IMR-90 (cell line): ENCODE results near the gene PIEZO2. TPM values are rescaled to one million over a fixed set of nuclear protein-coding genes. Genes with fewer than 3 reads are reported as not detected.

Experiments
- ATAC-seq: fragments of 200-7000 bp; cut with Tn5 transposase; 2 replicates; pipeline ENCODE4 v1.9.1; 2020; ENCODE audit warnings: low read depth, mild to moderate bottlenecking, moderate library complexity
- BruUV-seq: library from RNA; stranded (reverse); fragments of 400-500 nt; replicated peaks from 2 replicates; lab custom pipeline; 2021; lab: Mats Ljungman, UMichigan
- CTCF ChIA-PET: fragments of 300-600 bp; formaldehyde crosslinking; extraction: SDS; loops from one replicate; lab custom pipeline; 2021; ENCODE audit warnings: antibody characterized with exemption; lab: Yijun Ruan, JAX
- POLR2A ChIA-PET: fragments of 300-600 bp; sonication (Branson Sonifier 250); formaldehyde crosslinking; loops from one replicate; lab custom pipeline; 2022; ENCODE audit warnings: antibody characterized with exemption; ENCODE audit not compliant: unreplicated experiment; lab: Charles Lee
- DNase-seq: peaks from one replicate; pipeline ENCODE4 v3.0.0; 2013
- H2AFZ ChIP-seq: replicated peaks from 2 replicates; pipeline ENCODE3; 2013; ENCODE audit warnings: low read length, mild to moderate bottlenecking; ENCODE audit not compliant: poor library complexity
- H2AK5ac ChIP-seq: 2 replicates; pipeline ENCODE4 v1.6.1; 2013; ENCODE audit warnings: low read depth, low read length, inconsistent platforms
- H2AK9ac ChIP-seq: replicated peaks from 2 replicates; pipeline ENCODE3; 2013; ENCODE audit warnings: mild to moderate bottlenecking, low read depth, low read length, moderate library complexity; ENCODE audit not compliant: poor library complexity
- H2BK120ac ChIP-seq: 2 replicates; pipeline ENCODE4 v1.6.1; 2013; ENCODE audit warnings: low read depth, low read length, inconsistent platforms
- H2BK15ac ChIP-seq: 3 replicates; pipeline ENCODE4 v1.6.1; 2013; ENCODE audit warnings: low read depth, low read length, inconsistent platforms
- H2BK20ac ChIP-seq: 2 replicates; pipeline ENCODE4 v1.6.1; 2013; ENCODE audit warnings: low read depth, mild to moderate bottlenecking, inconsistent platforms, low read length, moderate library complexity
- H2BK5ac ChIP-seq: 2 replicates; pipeline ENCODE4 v1.6.1; 2013; ENCODE audit warnings: mild to moderate bottlenecking, low read depth, low read length, inconsistent platforms; ENCODE audit not compliant: poor library complexity, severe bottlenecking
- H3K14ac ChIP-seq: replicated peaks from 2 replicates; pipeline ENCODE4 v1.6.1; 2013; ENCODE audit warnings: low read depth, low read length, inconsistent platforms
- H3K18ac ChIP-seq: 2 replicates; pipeline ENCODE4 v1.6.1; 2013; ENCODE audit warnings: low read depth, low read length, control low read depth
- H3K23ac ChIP-seq: 2 replicates; pipeline ENCODE4 v1.6.1; 2013; ENCODE audit warnings: low read depth, low read length, inconsistent platforms
- H3K27ac ChIP-seq: 2 replicates; pipeline ENCODE4 v1.5.1; 2013; ENCODE audit warnings: mild to moderate bottlenecking, control low read depth, low read length; ENCODE audit not compliant: insufficient read depth
- H3K27me3 ChIP-seq: 2 replicates; pipeline ENCODE4 v1.6.1; 2013; ENCODE audit warnings: low read length; ENCODE audit not compliant: control insufficient read depth, insufficient read depth
- H3K36me3 ChIP-seq: 2 replicates; pipeline ENCODE4 v1.6.1; 2013; ENCODE audit warnings: low read length, mixed read lengths; ENCODE audit not compliant: control insufficient read depth, insufficient read depth
- H3K4ac ChIP-seq: 2 replicates; pipeline ENCODE4 v1.6.1; 2013; ENCODE audit warnings: low read depth, low read length, inconsistent platforms
- H3K4me1 ChIP-seq: 2 replicates; pipeline ENCODE4 v1.6.1; 2013; ENCODE audit warnings: low read length, mixed read lengths; ENCODE audit not compliant: control insufficient read depth, insufficient read depth
- H3K4me2 ChIP-seq: 2 replicates; pipeline ENCODE4 v1.6.1; 2013; ENCODE audit warnings: low read depth, mild to moderate bottlenecking, control low read depth, low read length, moderate library complexity
- H3K4me3 ChIP-seq: 2 replicates; pipeline ENCODE4 v1.5.1; 2013; ENCODE audit warnings: low read depth, mild to moderate bottlenecking, control low read depth, low read length, moderate library complexity; ENCODE audit not compliant: insufficient read depth
- H3K56ac ChIP-seq: 2 replicates; pipeline ENCODE4 v1.6.1; 2013; ENCODE audit warnings: low read length, inconsistent platforms; ENCODE audit not compliant: insufficient read depth; ENCODE audit errors: extremely low read depth
- H3K79me1 ChIP-seq, 2 experiments: 2 replicates each; pipeline ENCODE4 v1.6.1; 2013; ENCODE audit warnings: low read length in 2 of 2, inconsistent platforms in 1 of 2, low read depth in 1 of 2
- H3K9ac ChIP-seq: 2 replicates; pipeline ENCODE4 v1.6.1; 2013; ENCODE audit warnings: low read depth, low read length, control low read depth
- H3K9me1 ChIP-seq: 2 replicates; pipeline ENCODE4 v1.6.1; 2013; ENCODE audit warnings: low read length, inconsistent platforms; ENCODE audit not compliant: insufficient read depth
- H3K9me3 ChIP-seq: 2 replicates; pipeline ENCODE4 v1.6.1; 2013; ENCODE audit warnings: low read length; ENCODE audit not compliant: control insufficient read depth, insufficient read depth
- H4K20me1 ChIP-seq: 2 replicates; pipeline ENCODE4 v1.6.1; 2013; ENCODE audit warnings: low read length, inconsistent platforms; ENCODE audit not compliant: insufficient read depth
- H4K5ac ChIP-seq: 2 replicates; pipeline ENCODE4 v1.6.1; 2013; ENCODE audit warnings: mild to moderate bottlenecking, low read depth, low read length, control low read depth
- H4K8ac ChIP-seq, 2 experiments: 2 replicates each; pipeline ENCODE4 v1.6.1; 2013; ENCODE audit warnings: low read depth in 2 of 2, low read length in 2 of 2, control low read depth in 1 of 2, inconsistent platforms in 1 of 2
- H4K91ac ChIP-seq: 2 replicates; pipeline ENCODE4 v1.6.1; 2013; ENCODE audit warnings: low read depth, low read length, inconsistent platforms; ENCODE audit not compliant: insufficient read depth
- CEBPB ChIP-seq: IDR thresholded peaks from 2 replicates; pipeline ENCODE4 v1.6.1; 2012; ENCODE audit warnings: low read depth, low read length, improper control_type of control experiment
- CHD1 ChIP-seq: IDR thresholded peaks from 2 replicates; pipeline ENCODE4 v1.6.1; 2012; ENCODE audit warnings: low read depth, low read length, improper control_type of control experiment
- MAFK ChIP-seq: IDR thresholded peaks from 2 replicates; pipeline ENCODE4 v1.6.1; 2012; ENCODE audit warnings: low read depth, low read length, improper control_type of control experiment
- MXI1 ChIP-seq: IDR thresholded peaks from 2 replicates; pipeline ENCODE4 v1.6.1; 2012; ENCODE audit warnings: low read depth, mild to moderate bottlenecking, low read length, moderate library complexity, borderline replicate concordance
- NFE2L2 ChIP-seq: fragments of 150-350 bp; IDR thresholded peaks from 2 replicates; pipeline ENCODE4 v1.6.1; 2016; ENCODE audit warnings: low read depth, mild to moderate bottlenecking, low read length
- SMC3 ChIP-seq: fragments of 150-350 bp; IDR thresholded peaks from 2 replicates; pipeline ENCODE4 v1.6.1; 2016; ENCODE audit warnings: low read depth, mild to moderate bottlenecking, antibody characterized with exemption, low read length, moderate library complexity
- WGBS, 2 experiments: methylation state at CpG; one replicate each; pipeline versions ENCODE4 v1.1.5 to v1.1.7; 2013; ENCODE audit warnings: missing lambda C conversion rate in 2 of 2; ENCODE audit not compliant: insufficient read length in 1 of 2; ENCODE audit errors: extremely low coverage in 2 of 2; 5-methylcytosine and 5-hydroxymethylcytosine counted together
- dilution Hi-C: fragments of 300-500 bp; cut with HindIII; formaldehyde crosslinking; loops from one replicate; pipeline ENCODE4 v1.14.3; 2018; ENCODE audit warnings: low sequenced_read_pairs; ENCODE audit not compliant: unreplicated experiment
- in situ Hi-C: fragments of 300-500 bp; cut with MboI; formaldehyde crosslinking; loops from 3 replicates; pipeline ENCODE4 v1.14.3; 2019; ENCODE audit warnings: low sequenced_read_pairs, inconsistent platforms, mixed read lengths
- intact Hi-C: fragments of 100-400 bp; cut with micrococcal nuclease; formaldehyde crosslinking; loops from 2 replicates; pipeline ENCODE4 v1.10.0; 2022
- polyA plus RNA-seq, 3 experiments: library from polyadenylated mRNA; depleted of rRNA; stranded (reverse); fragments of >200 nt; gene quantifications; 2 replicates each; pipeline ENCODE4 v1.2.3, GENCODE V29; 2012; ENCODE audit warnings: low replicate concordance in 1 of 3
- total RNA-seq: library from RNA; depleted of rRNA; stranded (reverse); fragments of >200 nt; gene quantifications from 2 replicates; pipeline ENCODE4 v1.2.3, GENCODE V29; 2012

The PIEZO2 gene
- total and polyA plus RNA-seq, 2 of the 4 experiments (the other 2 are of a cell fraction) = 2.4 to 4.1 TPM

DNA sequence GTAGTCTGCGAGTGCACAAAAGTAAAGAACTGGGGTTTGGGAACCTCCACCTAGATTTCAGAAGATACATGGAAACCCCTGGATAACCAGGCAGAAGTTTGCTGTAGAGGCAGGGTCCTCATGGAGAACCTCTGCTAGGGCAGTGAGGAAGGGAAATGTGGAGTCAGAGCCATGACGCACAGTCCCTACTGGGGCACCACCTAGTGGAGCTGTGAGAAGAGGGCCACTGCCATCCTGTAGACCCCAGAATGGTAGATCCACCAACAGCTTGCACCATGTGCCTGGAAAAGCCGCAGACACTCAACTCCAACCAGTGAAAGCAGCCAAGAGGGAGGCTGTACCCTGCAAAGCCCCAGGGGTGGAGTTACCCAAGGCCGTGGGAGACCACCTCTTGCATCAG lies 206.4 kb downstream of the PIEZO2 start:
- Histone ChIP-seq H3K27ac (no peak overlapping the region), H3K4me2 (no peak overlapping the region), H3K27me3 (no peaks in the 10 kb centered on the region), H2BK5ac (no peak overlapping the region), H4K91ac (no peak overlapping the region), H3K56ac (no peak overlapping the region), H3K4ac (no peak overlapping the region), H3K4me3 (no peak overlapping the region), H3K36me3 (no peaks in the 10 kb centered on the region; the same call in 1 of the 2 replicates), H3K79me1 (no peaks in the 10 kb centered on the region), H3K9me1 (no peaks in the 10 kb centered on the region), H3K4me1 (no peaks in the 10 kb centered on the region), H3K9me3 (peaks cover 14% of the 10 kb centered on the region), H2AFZ (no peak overlapping the region), H2AK5ac (no peak overlapping the region), H3K14ac (no peak overlapping the region), H4K20me1 (no peaks in the 10 kb centered on the region), H3K23ac (no peak overlapping the region), H4K8ac (no peak overlapping the region), H2BK15ac (no peak overlapping the region), H4K5ac (no peak overlapping the region), H2BK20ac (no peak overlapping the region), H2AK9ac (no peak overlapping the region), H2BK120ac (no peak overlapping the region), H3K18ac (no peak overlapping the region), H3K9ac (no peak overlapping the region)
- no TSS peak for BruUV-seq
- in situ Hi-C loops = no loop called here
- dilution Hi-C loops = no loop called here
- DNase-seq (no peak), ATAC-seq (no peak)
- CTCF ChIA-PET = no interaction called here
- no peak for TF ChIP-seq MXI1
- TF ChIP-seq MAFK = no peak
- TF ChIP-seq CHD1 = no peak
- TF ChIP-seq SMC3 = no peak
- no peak for TF ChIP-seq CEBPB
- no peak for TF ChIP-seq NFE2L2
- 56% methylated on average over 1 of the region's 4 CpGs; no CpG with 5 or more reads in 1 of the 2 experiments for WGBS, 2 experiments
- POLR2A ChIA-PET = no interaction called here
- intact Hi-C loops = no loop called here
